Duodenal mucosa (tissue), 2 donors: ENCODE measurements around the gene NGRN.

Experiments
- H3K27ac ChIP-seq: one replicate; pipeline ENCODE4 v1.7.0; 2013; ENCODE audit warnings: low read depth, low read length
- H3K27me3 ChIP-seq, 2 donors: one replicate each; pipeline ENCODE4 v1.7.0; 2013; ENCODE audit warnings: low read length in 2 of 2, control low read depth in 1 of 2; ENCODE audit not compliant: insufficient read depth in 2 of 2, control insufficient read depth in 1 of 2
- H3K36me3 ChIP-seq, 2 donors: one replicate each; pipeline ENCODE4 v1.7.0; 2013; ENCODE audit warnings: low read length in 2 of 2, control low read depth in 1 of 2; ENCODE audit not compliant: insufficient read depth in 2 of 2, control insufficient read depth in 1 of 2
- H3K4me1 ChIP-seq, 2 donors: one replicate each; pipeline ENCODE4 v1.7.0; 2013; ENCODE audit warnings: low read length in 2 of 2, control low read depth in 1 of 2; ENCODE audit not compliant: insufficient read depth in 2 of 2, control insufficient read depth in 1 of 2
- H3K4me3 ChIP-seq, 2 donors: one replicate each; pipeline ENCODE4 v1.7.0; 2013; ENCODE audit warnings: low read length in 2 of 2, low read depth in 1 of 2
- H3K9ac ChIP-seq, 2 donors: one replicate each; pipeline ENCODE4 v1.7.0; 2013; ENCODE audit warnings: low read length in 2 of 2, low read depth in 1 of 2
- H3K9me3 ChIP-seq, 2 donors: one replicate each; pipeline ENCODE4 v1.7.0; 2013; ENCODE audit warnings: low read length in 2 of 2, control low read depth in 1 of 2; ENCODE audit not compliant: control insufficient read depth in 1 of 2

The NGRN gene

GRCh38 chr15:90234096-90234988 lies 31.1 kb upstream of the NGRN start, which contains the start of gene GDPGP1:
Gene GDPGP1, plus strand, starts transcription at chr15:90234209. Its CDS starts 6,700 bp downstream, at chr15:90240909.
- Histone ChIP-seq H3K9ac (peak within 1 kb of the TSS; percentile 86 to 95), H3K4me3 (peak within 1 kb of the TSS; percentile 88 to 90), H3K9me3 (no peaks in the 10 kb centered on the region), H3K36me3 (peaks cover 15 to 46% of the 10 kb centered on the region in 2 donors), H3K27ac (peak within 1 kb of the TSS; percentile 96), H3K4me1 (peaks cover 38 to 48% of the 10 kb centered on the region in 2 donors), H3K27me3 (no peaks in the 10 kb centered on the region)

GRCh38 chr15:90239371-90239770 lies 26.1 kb upstream of the NGRN start:
- H3K36me3 ChIP-seq, result peaks cover 5 to 35% of the 10 kb centered on the region in 2 donors
- no peaks in the 10 kb centered on the region for H3K9me3 ChIP-seq

GRCh38 chr15:90240856-90241255 lies 24.6 kb upstream of the NGRN start:
- Histone ChIP-seq H3K4me3 (no peak overlapping the region), H3K9me3 (no peaks in the 10 kb centered on the region), H3K27ac (no peak overlapping the region), H3K4me1 (no peaks in the 10 kb centered on the region), H3K9ac (no peak overlapping the region), H3K36me3 (peaks cover 5 to 35% of the 10 kb centered on the region in 2 donors), H3K27me3 (no peaks in the 10 kb centered on the region)

More at GRCh38 chr15:90239371-90239770, 26.1 kb upstream of the NGRN start:
- Histone ChIP-seq H3K27ac (no peak overlapping the region), H3K4me3 (no peak overlapping the region), H3K27me3 (no peaks in the 10 kb centered on the region), H3K9ac (no peak overlapping the region), H3K4me1 (peaks cover 7 to 8% of the 10 kb centered on the region in 2 donors)

DNA sequence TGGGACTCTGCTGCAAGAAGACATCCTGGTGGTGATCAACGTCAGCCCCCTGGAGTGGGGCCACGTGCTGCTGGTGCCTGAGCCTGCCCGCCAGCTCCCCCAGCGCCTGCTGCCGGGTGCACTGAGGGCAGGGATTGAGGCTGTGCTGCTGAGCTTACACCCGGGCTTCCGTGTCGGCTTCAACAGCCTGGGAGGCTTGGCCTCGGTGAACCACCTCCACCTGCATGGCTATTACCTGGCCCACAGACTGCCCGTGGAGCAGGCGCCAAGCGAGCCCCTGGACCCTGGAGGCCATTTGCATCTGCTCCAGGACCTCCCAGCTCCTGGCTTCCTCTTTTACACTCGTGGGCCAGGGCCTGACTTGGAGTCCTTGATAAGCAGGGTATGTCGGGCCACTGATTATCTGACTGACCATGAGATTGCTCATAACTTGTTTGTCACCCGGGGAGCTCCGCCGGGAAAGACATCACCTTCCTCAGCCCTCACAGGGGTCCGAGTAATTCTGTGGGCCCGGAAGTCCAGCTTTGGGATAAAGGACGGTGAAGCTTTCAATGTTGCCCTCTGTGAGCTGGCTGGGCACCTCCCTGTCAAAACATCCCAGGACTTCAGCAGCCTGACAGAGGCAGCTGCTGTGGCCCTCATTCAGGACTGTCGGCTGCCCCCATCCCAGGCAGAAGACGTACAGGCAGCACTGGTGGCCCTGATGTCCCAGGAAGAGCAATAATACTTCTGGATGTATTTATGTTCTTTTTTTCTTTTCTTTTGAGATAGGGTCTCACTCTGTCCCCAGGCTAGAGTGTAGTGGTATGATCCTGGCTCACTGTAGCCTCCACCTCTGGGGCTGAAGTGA lies 23.9 kb upstream of the NGRN start:
- Histone ChIP-seq H3K36me3 (peaks cover 5 to 30% of the 10 kb centered on the region in 2 donors), H3K27me3 (no peaks in the 10 kb centered on the region), H3K27ac (no peak overlapping the region), H3K4me1 (no peaks in the 10 kb centered on the region), H3K9me3 (no peaks in the 10 kb centered on the region), H3K4me3 (no peak overlapping the region), H3K9ac (no peak overlapping the region)

- no peaks in the 10 kb centered on the region for H3K9me3 ChIP-seq
- no peak overlapping the region for H3K4me3 ChIP-seq
- peaks cover 0 to 5% of the 10 kb centered on the region in 2 donors for H3K4me1 ChIP-seq
- H3K27ac ChIP-seq, result no peak overlapping the region
- H3K9ac ChIP-seq, result no peak overlapping the region
- no peaks in the 10 kb centered on the region for H3K27me3 ChIP-seq
- peaks cover 5 to 13% of the 10 kb centered on the region in 2 donors for H3K36me3 ChIP-seq
These were observed 21.4 kb upstream of the NGRN start for GRCh38 chr15:90243943-90244639.

DNA sequence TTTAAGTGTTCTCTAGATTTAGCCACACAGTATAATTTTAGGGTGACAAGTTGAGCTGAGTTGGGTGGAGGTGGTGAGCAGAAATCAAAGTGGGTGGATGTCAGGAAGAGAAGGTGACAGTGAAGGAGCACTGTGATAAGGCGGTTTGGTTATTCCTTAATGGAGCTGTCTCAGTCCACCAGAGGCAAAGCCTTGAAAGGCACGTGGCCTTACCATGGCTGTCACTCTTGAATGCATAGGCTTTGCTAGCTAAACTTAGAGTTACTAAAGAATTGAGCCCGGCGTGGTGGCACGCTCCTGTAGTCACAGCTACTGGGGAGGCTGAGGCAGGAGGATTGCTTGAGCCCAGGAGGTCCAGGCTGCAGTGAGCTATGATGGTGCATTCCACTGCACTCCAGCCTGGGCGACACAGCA lies 16.7 kb upstream of the NGRN start:
- Histone ChIP-seq H3K4me1 (peaks cover 6 to 11% of the 10 kb centered on the region in 2 donors), H3K9me3 (no peaks in the 10 kb centered on the region), H3K36me3 (no peaks in the 10 kb centered on the region), H3K27me3 (no peaks in the 10 kb centered on the region), H3K9ac (peak overlapping the region in 1 of 2 donors; percentile 30), H3K27ac (no peak overlapping the region), H3K4me3 (peak overlapping the region; percentile 76 to 80)

GRCh38 chr15:90249203-90249863 lies 16.1 kb upstream of the NGRN start, which contains the start of gene TTLL13:
Gene TTLL13, plus strand, starts transcription at chr15:90249556. Its CDS starts 1,075 bp downstream, at chr15:90250631.
- Histone ChIP-seq H3K9me3 (no peaks in the 10 kb centered on the region), H3K9ac (peak within 1 kb of the TSS; percentile 18 to 30), H3K27ac (no peak within 1 kb of the TSS), H3K4me1 (peaks cover 6 to 11% of the 10 kb centered on the region in 2 donors), H3K4me3 (peak within 1 kb of the TSS; percentile 76 to 80), H3K27me3 (no peaks in the 10 kb centered on the region), H3K36me3 (no peaks in the 10 kb centered on the region)

GRCh38 chr15:90257776-90258175 lies 7.7 kb upstream of the NGRN start:
- Histone ChIP-seq H3K27ac (no peak overlapping the region), H3K9ac (no peak overlapping the region), H3K4me1 (peaks cover 9 to 12% of the 10 kb centered on the region in 2 donors), H3K27me3 (no peaks in the 10 kb centered on the region), H3K36me3 (no peaks in the 10 kb centered on the region), H3K4me3 (no peak overlapping the region), H3K9me3 (no peaks in the 10 kb centered on the region)

DNA sequence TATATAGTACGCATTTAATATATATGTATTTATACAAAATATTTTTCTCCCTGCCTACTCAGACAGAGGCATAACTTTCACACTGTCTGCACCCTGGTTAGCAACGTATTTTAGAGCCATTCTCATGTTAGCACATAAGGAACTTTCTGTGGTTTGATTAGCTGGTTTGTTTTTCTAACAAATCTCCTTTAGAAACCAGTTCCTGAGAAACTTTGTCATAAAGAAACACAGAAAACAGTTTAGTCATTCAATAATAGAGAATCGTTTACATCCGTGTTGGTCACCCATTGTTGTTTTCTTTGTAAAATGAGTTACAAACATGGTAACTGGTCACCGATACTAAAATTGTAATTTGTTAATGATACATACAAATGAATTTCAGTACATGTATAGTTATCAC lies 5.9 kb upstream of the NGRN start:
- H3K27me3 ChIP-seq, result no peaks in the 10 kb centered on the region
- peaks cover 17% of the 10 kb centered on the region in 2 donors for H3K4me1 ChIP-seq
- H3K27ac ChIP-seq, result no peak overlapping the region
- H3K9me3 ChIP-seq, result no peaks in the 10 kb centered on the region
- H3K36me3 ChIP-seq, result no peaks in the 10 kb centered on the region
- no peak overlapping the region for H3K9ac ChIP-seq
- H3K4me3 ChIP-seq, result no peak overlapping the region
